HG02840 (cell line): ENCODE data around the gene SHMT1.
"Not testable (repeated sequence)": the region's sequence is repeated elsewhere in the genome, so short reads cannot be mapped to it uniquely, and the experiment has no call there.

ENCODE experiments used
- ATAC-seq: cut with Tn5 transposase; IDR thresholded peaks from one replicate; pipeline ENCODE4 v1.9.1; 2021; ENCODE audit warnings: mild to moderate bottlenecking, moderate library complexity, moderate number of reproducible peaks; ENCODE audit not compliant: unreplicated experiment, low FRiP score

SHMT1 gene

DNA sequence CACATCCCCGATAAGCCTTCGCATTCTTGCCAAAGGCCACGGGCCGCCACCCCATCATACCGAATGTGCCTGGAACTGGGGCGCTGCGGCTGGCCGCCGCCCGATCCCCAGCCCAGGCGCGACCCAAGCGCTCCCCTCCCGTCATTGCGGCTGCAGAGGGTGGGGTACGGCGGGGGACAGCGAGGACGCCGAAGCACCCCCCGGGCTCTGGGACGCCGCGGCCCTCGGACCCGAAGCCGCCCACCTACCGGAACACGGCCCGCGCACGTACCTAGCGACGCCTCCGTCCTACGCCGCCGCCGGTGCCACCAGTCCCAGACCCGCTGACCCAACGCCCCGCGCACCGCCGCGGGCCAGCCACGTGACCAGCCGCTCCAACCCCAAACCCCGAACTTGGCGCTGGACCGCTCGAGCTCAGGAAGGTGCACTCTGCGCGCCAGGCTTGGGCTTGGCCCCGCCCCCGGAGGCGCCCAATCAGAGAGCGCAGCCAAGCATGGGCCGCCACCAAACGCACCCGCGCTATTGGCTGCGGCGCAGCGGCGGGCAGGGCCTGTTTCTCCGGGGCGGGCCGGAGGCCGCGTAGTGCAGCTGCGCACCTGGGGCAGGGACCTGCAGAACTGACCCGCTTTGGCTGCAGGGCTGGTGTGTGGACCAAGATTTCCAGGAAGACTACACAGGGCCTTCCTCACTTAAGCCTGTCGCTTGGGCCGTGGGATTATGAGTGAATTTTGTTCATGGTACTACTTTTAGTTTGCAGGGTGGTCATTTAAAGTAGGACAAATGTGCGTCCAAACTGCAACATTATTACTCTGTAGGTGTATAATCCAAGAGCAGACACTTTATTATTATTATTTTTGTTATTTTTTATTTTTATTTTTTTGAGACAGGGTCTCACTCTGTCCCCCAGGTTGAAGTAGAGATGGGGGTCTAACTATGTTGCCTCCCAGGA is at the start of gene SHMT1:
TSS of gene SHMT1 (minus strand) at position 450 of the 949 bp plus-strand sequence. CDS start 7,569 bp downstream, outside the sequence.
- ATAC-seq = peak; percentile 94

DNA sequence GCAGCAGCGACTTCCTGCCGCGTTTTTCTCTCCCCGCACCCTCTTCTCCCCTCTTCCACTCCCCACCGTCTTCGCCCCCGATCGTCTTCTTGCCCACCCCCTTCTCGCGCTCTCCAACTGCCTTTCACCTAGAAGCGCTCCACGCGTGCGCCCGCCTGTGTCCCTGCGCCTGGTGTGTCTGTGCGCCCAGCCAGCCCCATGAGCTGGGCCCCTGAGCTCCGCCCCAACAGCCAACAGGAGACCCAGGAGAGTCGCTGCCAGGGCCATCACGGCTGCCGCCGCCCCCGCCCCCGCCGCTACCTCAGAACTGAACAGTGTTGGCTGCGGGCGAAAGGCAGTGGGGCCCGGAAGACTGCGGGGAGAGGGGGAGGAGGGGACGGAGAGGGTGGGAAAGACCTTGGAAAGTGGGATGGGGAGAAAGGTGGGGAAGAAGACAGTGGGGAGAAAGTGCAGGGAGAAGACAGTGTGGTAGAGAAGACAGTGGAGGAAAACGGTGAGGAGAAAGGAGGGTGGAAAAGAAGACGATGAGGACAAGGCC is 48.7 kb upstream of the SHMT1 start:
- not testable (repeated sequence) for ATAC-seq

GRCh38 chr17:18411377-18411864 is 48.1 kb upstream of the SHMT1 start:
- not testable (repeated sequence) for ATAC-seq

DNA sequence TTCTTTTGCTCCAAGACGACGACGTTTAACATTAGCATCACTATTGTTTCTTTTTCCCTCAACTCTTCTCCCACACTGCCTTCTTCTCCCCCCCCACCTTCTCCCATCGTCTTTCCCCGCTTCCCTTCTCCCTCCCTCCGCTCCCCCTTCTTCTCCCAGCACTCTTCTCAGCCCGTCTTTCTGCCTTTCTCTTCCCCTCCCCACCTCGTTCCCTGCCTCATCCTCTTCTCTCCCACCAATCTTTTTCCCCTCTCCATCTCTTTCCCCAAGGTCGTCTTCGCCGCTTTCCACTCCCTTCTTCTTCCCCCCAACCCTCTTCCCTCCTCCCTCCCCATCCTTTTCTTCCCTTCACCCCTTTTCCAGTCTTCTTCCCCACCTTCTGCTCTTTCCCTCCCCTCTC is 47.4 kb upstream of the SHMT1 start:
- ATAC-seq = not testable (repeated sequence)

GRCh38 chr17:18409321-18409720 is 46.0 kb upstream of the SHMT1 start:
- not testable (repeated sequence) for ATAC-seq

GRCh38 chr17:18408906-18409305 is 45.6 kb upstream of the SHMT1 start:
- not testable (repeated sequence) for ATAC-seq

DNA sequence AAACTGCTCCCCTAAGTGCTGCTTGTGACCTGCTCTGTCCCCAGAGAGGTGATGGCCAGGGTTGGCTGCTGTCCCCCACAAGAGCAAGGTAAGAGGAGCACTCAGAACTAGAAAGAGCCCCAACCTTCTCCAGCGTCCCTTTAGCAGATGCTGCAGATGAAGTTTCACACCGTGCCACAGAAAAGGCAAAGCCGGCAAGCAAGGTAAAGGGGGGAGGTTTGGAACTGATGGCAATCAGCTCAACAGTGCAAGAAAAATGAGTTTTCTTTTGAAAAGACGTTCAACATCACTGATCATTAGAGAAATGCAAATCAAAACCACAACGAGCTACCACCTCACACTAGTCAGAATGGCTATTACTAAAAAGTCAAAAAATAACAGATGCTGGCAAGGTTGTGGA is 40.3 kb upstream of the SHMT1 start:
- ATAC-seq = peak; percentile 75

- ATAC-seq = not testable (repeated sequence)
Observed at GRCh38 chr17:18403166-18403565, 39.8 kb upstream of the SHMT1 start.

DNA sequence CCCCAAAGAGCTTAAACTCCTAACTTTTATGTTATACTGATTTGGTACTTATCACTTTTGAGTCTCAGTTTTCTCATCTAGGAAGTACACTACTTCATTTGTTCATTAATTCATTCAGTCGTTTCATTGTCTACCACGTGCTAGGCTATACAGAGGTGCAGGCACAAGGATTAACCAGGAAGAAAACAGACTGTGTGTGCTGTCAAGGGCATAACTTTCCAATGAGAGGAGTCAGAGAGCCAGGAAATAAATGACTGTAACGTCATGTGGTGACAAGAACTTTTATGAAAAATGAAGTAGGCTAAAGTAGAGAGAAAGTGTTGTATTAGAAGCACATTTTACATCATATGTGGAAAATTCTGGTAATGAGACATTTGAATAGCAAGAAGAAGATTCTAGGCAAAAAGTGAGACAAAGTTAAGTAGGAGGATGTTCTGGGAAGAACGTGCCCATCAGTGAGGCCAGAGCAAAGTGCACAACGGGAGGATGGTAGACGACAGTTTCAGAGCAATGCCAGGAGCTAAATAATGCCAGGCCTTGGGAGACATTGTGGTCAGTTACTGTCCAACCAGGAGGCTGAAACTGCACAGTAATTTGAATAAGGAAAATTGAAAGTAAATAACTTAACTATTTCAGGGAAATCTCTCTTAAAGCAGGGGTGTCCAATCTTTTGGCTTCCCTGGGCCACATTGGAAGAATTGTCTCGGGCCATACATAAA is 38.7 kb upstream of the SHMT1 start:
- ATAC-seq = not testable (repeated sequence)

DNA sequence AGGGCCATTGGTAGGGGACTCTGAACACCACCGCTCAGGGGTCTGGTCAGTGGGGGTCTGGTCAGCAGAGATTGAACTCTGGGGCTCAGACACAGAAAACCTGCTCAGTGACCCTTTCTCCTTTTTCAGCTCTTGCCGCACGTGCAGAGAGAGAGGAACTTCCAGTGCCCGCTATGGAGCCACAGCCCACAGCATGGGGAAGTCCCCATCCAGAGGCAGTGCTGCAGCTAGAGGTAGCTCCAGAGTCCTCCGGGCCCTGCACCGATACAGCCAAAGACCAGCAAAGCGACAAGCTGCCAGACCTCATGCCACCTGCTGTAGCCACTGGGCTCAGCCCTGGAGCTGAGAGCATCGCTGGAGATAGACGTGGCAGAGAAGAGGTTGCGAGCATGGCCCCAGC is 25.4 kb upstream of the SHMT1 start:
- not testable (repeated sequence) for ATAC-seq

- ATAC-seq = not testable (repeated sequence)
Observed at GRCh38 chr17:18388266-18388665, 24.9 kb upstream of the SHMT1 start.

DNA sequence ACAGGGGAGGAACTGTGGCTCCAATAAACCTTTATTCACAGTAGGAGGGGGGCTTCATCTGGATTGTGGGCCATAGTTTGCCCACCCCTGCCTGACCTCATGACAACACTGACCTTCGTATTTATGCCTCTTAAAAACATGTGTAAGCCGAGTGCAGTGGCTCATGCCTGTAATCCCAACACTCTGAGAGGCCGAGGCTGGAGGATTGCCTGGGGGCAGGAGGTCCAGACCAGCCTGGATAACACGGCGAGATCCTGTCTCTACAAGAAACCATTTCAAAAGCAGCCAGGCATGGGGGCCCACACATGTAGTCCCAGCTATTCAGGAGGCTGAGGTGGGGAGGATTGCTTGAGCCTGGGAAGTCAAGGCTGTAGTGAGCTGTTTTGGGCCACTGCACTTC is 24.2 kb upstream of the SHMT1 start:
- not testable (repeated sequence) for ATAC-seq

DNA sequence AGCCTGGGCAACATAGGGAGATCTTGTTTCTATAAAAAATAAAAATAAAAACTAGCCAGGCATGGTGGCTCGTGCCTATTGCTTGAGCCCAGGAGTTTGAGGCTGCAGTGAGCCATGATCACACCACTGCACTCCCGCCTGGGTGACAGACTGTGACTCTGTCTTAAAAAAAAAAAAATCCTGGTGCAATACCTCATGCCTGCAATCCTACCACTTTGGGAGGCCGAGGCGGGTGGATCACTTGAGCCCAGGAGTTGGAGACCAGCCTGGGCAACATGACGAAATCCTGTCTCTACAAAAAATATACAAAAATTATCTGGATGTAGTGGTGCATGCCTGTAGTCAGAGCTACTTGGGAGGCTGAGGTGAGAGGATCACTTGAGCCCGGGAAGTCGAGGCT is 20.9 kb upstream of the SHMT1 start:
- ATAC-seq = not testable (repeated sequence)

DNA sequence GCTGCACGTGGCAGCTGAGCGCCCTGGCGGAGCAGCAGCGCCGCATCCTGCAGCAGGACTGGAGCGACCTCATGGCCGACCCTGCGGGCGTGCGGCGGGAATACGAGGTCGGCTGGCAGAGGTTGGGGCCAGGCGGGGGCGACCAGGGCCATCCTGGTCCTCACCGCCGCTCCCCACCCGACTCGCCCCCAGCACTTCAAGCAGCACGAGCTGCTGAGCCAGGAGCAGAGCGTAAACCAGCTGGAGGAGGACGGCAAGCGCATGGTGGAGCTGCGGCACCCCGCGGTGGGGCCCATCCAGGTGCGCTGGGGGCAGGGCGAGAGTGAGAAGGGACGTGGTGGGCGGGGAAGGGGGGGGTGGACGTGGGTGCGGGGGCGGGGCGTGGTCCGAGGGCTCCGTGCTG is 19.7 kb upstream of the SHMT1 start:
- ATAC-seq = not testable (repeated sequence)

GRCh38 chr17:18382441-18383078 is 19.2 kb upstream of the SHMT1 start:
- no peak for ATAC-seq

- ATAC-seq = no peak
Observed at GRCh38 chr17:18381953-18382245, 18.5 kb upstream of the SHMT1 start.

GRCh38 chr17:18381158-18381952 is 18.0 kb upstream of the SHMT1 start:
- ATAC-seq = no peak

- no peak for ATAC-seq
Observed at GRCh38 chr17:18380471-18381157, 17.3 kb upstream of the SHMT1 start.
